Type B pancreatic cell (in vitro differentiated cells): ENCODE measurements around the gene MSI2. TPM values are rescaled to one million over a fixed set of nuclear protein-coding genes. Genes with fewer than 3 reads are reported as not detected.

Source experiments
- DNase-seq: peaks from one replicate; pipeline ENCODE4 v3.0.0; 2021; ENCODE audit warnings: mixed read lengths; ENCODE audit not compliant: unreplicated experiment; ENCODE audit errors: extremely low spot score
- H3K27ac Mint-ChIP-seq: 2 replicates; pipeline ENCODE4 v1.8.0; 2021; ENCODE audit warnings: mild to moderate bottlenecking, mixed read lengths
- H3K27me3 Mint-ChIP-seq: 2 replicates; pipeline ENCODE4 v1.8.0; 2021; ENCODE audit warnings: mixed read lengths
- H3K36me3 Mint-ChIP-seq: 2 replicates; pipeline ENCODE4 v1.8.0; 2021; ENCODE audit warnings: mixed read lengths
- H3K4me1 Mint-ChIP-seq: one replicate; pipeline ENCODE4 v1.8.0; 2021; ENCODE audit warnings: mixed read lengths; ENCODE audit not compliant: unreplicated experiment
- H3K4me3 Mint-ChIP-seq: 2 replicates; pipeline ENCODE4 v1.8.0; 2021; ENCODE audit warnings: mild to moderate bottlenecking, mixed read lengths
- H3K9me3 Mint-ChIP-seq: 2 replicates; pipeline ENCODE4 v1.8.0; 2021; ENCODE audit warnings: mixed read lengths
- CTCF ChIP-seq: fragments of 200-600 bp; sonication (generic); conservative IDR thresholded peaks from 2 replicates; pipeline ENCODE4 v1.5.0; 2021; ENCODE audit warnings: antibody characterized with exemption, mild to moderate bottlenecking
- total RNA-seq: library from RNA; stranded (reverse); gene quantifications from 2 replicates; pipeline ENCODE4 v1.2.1, GENCODE V29; 2021; ENCODE audit warnings: low replicate concordance

The MSI2 gene
- total RNA-seq, 1 donor from 2014 or later, result 158 TPM

DNA sequence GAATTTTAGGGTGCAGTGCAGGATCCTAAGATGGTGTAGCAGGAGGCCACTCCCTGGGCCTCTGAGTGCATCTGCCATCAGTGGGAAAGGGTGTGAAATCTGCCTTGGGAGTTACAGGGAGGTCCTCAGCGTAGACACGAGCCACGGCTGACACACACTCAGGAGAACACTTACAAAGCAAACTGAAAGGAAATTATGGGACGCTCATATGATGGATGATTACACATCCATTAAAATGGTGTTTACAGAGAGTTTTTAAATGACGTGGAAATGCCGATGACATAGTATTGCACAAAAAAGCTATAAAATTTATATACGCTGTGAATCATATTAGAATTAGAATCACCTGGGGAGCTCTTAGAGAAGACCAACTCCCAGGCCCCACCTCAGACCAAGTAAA, 313.5 kb downstream of the MSI2 start:
- DNase-seq, result no peak
- Mint-ChIP-seq H3K27me3 (no peaks in the 10 kb centered on the region), H3K36me3 (peaks cover 26% of the 10 kb centered on the region), H3K27ac (peak overlapping the region; percentile 48), H3K4me1 (peaks cover 41% of the 10 kb centered on the region), H3K9me3 (no peaks in the 10 kb centered on the region), H3K4me3 (no peak overlapping the region)
- TF ChIP-seq CTCF, result no peak

DNA sequence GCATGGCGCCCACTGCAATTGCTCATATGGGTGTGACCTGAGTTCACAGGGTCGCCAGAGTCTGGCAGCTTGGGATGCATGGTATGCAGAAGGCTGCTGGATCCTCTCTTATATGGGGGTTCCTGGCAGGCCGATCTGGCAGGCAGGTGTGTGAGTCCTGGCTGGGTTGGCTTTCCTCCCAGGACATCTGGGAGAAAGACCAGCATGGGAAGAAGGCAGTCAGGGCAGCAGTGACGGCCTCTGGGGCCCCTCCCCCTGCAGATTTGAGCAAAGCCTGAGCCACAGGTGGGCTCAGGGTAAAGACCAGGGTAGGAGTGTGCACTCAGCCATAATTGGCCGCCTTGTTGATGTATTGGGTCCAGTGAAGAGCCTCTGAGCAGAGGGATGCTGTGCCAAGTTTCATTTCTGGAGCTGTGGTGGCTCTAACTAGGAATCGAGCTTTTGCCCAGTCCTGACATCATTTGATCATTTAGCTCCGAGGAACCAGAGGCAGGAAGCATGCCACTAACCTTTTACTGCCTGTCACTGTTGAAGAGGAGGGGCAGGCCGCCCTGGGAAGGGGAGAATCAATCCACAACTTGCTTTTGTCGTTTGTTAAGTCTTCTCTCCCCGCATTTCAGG, 314.5 kb downstream of the MSI2 start:
- peaks cover 20% of the 10 kb centered on the region for H3K36me3 Mint-ChIP-seq
- H3K27ac Mint-ChIP-seq, result no peak overlapping the region
- H3K4me3 Mint-ChIP-seq, result no peak overlapping the region
- H3K27me3 Mint-ChIP-seq, result no peaks in the 10 kb centered on the region
- DNase-seq, result no peak
- no peak for TF ChIP-seq CTCF
- H3K4me1 Mint-ChIP-seq, result peaks cover 34% of the 10 kb centered on the region
- H3K9me3 Mint-ChIP-seq, result no peaks in the 10 kb centered on the region

DNA sequence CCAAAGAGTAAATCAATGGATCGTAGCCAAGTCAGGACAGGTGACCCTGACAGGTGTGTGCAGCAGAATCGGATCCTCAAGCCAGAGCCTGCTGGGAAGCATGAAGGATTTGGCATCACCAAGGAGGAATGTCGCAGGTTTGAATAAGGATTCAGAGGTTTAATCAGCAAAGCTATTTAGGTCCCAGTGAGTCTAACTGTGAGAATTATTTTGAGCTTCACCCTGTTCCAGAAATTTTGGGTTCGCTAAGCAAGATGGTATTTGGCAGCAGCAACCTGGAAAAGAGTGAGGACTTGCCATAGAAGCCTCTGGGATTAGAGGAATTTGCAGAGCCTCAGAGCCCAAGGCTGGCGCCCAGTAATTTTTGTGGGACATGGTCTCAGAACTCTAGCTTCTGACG, 315.7 kb downstream of the MSI2 start:
- Mint-ChIP-seq H3K9me3 (no peaks in the 10 kb centered on the region), H3K4me1 (peaks cover 44% of the 10 kb centered on the region), H3K27me3 (no peaks in the 10 kb centered on the region), H3K36me3 (peaks cover 10% of the 10 kb centered on the region), H3K4me3 (no peak overlapping the region), H3K27ac (no peak overlapping the region)
- no peak for TF ChIP-seq CTCF
- DNase-seq, result no peak

- Mint-ChIP-seq H3K9me3 (no peaks in the 10 kb centered on the region), H3K4me3 (no peak overlapping the region), H3K4me1 (peaks cover 49% of the 10 kb centered on the region), H3K27me3 (no peaks in the 10 kb centered on the region), H3K36me3 (peaks cover 8% of the 10 kb centered on the region), H3K27ac (no peak overlapping the region)
- no peak for TF ChIP-seq CTCF
- DNase-seq, result no peak
Measured at GRCh38 chr17:57572600-57572999, 316.3 kb downstream of the MSI2 start.

- TF ChIP-seq CTCF, result no peak
- Mint-ChIP-seq H3K4me3 (no peak overlapping the region), H3K27ac (peak overlapping the region; percentile 31), H3K9me3 (no peaks in the 10 kb centered on the region), H3K27me3 (no peaks in the 10 kb centered on the region), H3K36me3 (peaks cover 8% of the 10 kb centered on the region), H3K4me1 (peaks cover 54% of the 10 kb centered on the region)
- DNase-seq, result no peak
Measured at GRCh38 chr17:57574040-57574513, 317.8 kb downstream of the MSI2 start.

- no peak for DNase-seq
- peaks cover 48% of the 10 kb centered on the region for H3K4me1 Mint-ChIP-seq
- no peak for TF ChIP-seq CTCF
- no peaks in the 10 kb centered on the region for H3K36me3 Mint-ChIP-seq
- no peak overlapping the region for H3K27ac Mint-ChIP-seq
- H3K4me3 Mint-ChIP-seq, result peak overlapping the region; percentile 61
- H3K9me3 Mint-ChIP-seq, result no peaks in the 10 kb centered on the region
- no peaks in the 10 kb centered on the region for H3K27me3 Mint-ChIP-seq
Measured at GRCh38 chr17:57576744-57577143, 320.4 kb downstream of the MSI2 start.
